PC-9 (cell line): Measurements from ENCODE around the gene RIC3. TPM values are rescaled to one million over a fixed set of nuclear protein-coding genes. Genes with fewer than 3 reads are reported as not detected.

Experiments used
- BruUV-seq: library from RNA; stranded (reverse); fragments of 400-500 nt; replicated peaks from 2 replicates; lab custom pipeline; 2021; lab: Mats Ljungman, UMichigan
- CTCF ChIA-PET: fragments of 300-600 bp; sonication (Branson Sonifier 250); formaldehyde crosslinking; loops from one replicate; lab custom pipeline; 2022; ENCODE audit warnings: antibody characterized with exemption; lab: Charles Lee
- POLR2A ChIA-PET: fragments of 300-600 bp; sonication (Branson Sonifier 250); formaldehyde crosslinking; loops from one replicate; lab custom pipeline; 2022; ENCODE audit warnings: antibody characterized with exemption; ENCODE audit not compliant: unreplicated experiment; lab: Charles Lee
- DNase-seq, 2 experiments: peaks; one replicate each; pipeline versions ENCODE4 v3.0.0 to v3.0.0-alpha.2; 2015 to 2022; ENCODE audit warnings: mixed read lengths in 1 of 2
- H2AFZ ChIP-seq: fragments of 200-600 bp; sonication (generic); 2 replicates; pipeline ENCODE4 v1.8.1; 2017; ENCODE audit warnings: antibody characterized with exemption
- H3F3A ChIP-seq: fragments of 200-600 bp; sonication (generic); 2 replicates; pipeline ENCODE4 v1.8.1; 2017; ENCODE audit warnings: antibody characterized with exemption, mild to moderate bottlenecking, low read depth; ENCODE audit not compliant: insufficient read depth
- H3K27ac ChIP-seq: fragments of 200-600 bp; sonication (generic); 2 replicates; pipeline ENCODE4 v1.6.1; 2016; ENCODE audit warnings: mixed run types
- H3K27me3 ChIP-seq: fragments of 200-600 bp; sonication (generic); 2 replicates; pipeline ENCODE4 v1.6.1; 2016; ENCODE audit warnings: low read depth, mixed run types; ENCODE audit not compliant: insufficient read depth
- H3K36me3 ChIP-seq: fragments of 200-600 bp; sonication (generic); 2 replicates; pipeline ENCODE4 v1.6.1; 2016; ENCODE audit warnings: low read depth, mixed run types
- H3K4me1 ChIP-seq: fragments of 200-600 bp; sonication (generic); replicated peaks from 2 replicates; pipeline ENCODE4 v1.6.1; 2016; ENCODE audit warnings: mixed run types; ENCODE audit not compliant: insufficient read depth
- H3K4me2 ChIP-seq: fragments of 200-600 bp; sonication (generic); 2 replicates; pipeline ENCODE4 v1.6.1; 2017; ENCODE audit warnings: mixed run types
- H3K4me3 ChIP-seq: fragments of 200-600 bp; sonication (generic); 2 replicates; pipeline ENCODE4 v1.6.1; 2016; ENCODE audit warnings: mixed run types
- H3K79me2 ChIP-seq: fragments of 200-600 bp; sonication (generic); 2 replicates; pipeline ENCODE4 v1.6.1; 2017; ENCODE audit warnings: low read depth, mixed run types
- H3K9me2 ChIP-seq: fragments of 200-600 bp; sonication (generic); 2 replicates; pipeline ENCODE4 v1.8.1; 2017; ENCODE audit warnings: mild to moderate bottlenecking; ENCODE audit not compliant: insufficient read depth
- H3K9me3 ChIP-seq: fragments of 200-600 bp; sonication (generic); 2 replicates; pipeline ENCODE4 v1.8.1; 2016; ENCODE audit warnings: low read depth; ENCODE audit not compliant: insufficient read depth
- H4K20me1 ChIP-seq: fragments of 200-600 bp; sonication (generic); 2 replicates; pipeline ENCODE4 v1.8.1; 2017; ENCODE audit not compliant: insufficient read depth
- CTCF ChIP-seq: fragments of 200-600 bp; sonication (generic); conservative IDR thresholded peaks from 2 replicates; pipeline ENCODE4 v1.6.1; 2017; ENCODE audit warnings: mixed run types, antibody characterized with exemption, mild to moderate bottlenecking, moderate library complexity
- EZH2 ChIP-seq: fragments of 200-600 bp; sonication (generic); IDR thresholded peaks from 2 replicates; pipeline ENCODE4 v1.8.0; 2017; ENCODE audit warnings: antibody characterized with exemption, low read depth
- intact Hi-C: fragments of 100-400 bp; cut with micrococcal nuclease; formaldehyde crosslinking; loops from one replicate; pipeline ENCODE4 v1.10.0; 2022; ENCODE audit not compliant: unreplicated experiment
- total RNA-seq: library from RNA; stranded (reverse); gene quantifications from 2 replicates; pipeline ENCODE4 v1.2.3, GENCODE V29; 2021

The RIC3 gene
- total RNA-seq, 1 experiment from 2014 or later: not detected

DNA sequence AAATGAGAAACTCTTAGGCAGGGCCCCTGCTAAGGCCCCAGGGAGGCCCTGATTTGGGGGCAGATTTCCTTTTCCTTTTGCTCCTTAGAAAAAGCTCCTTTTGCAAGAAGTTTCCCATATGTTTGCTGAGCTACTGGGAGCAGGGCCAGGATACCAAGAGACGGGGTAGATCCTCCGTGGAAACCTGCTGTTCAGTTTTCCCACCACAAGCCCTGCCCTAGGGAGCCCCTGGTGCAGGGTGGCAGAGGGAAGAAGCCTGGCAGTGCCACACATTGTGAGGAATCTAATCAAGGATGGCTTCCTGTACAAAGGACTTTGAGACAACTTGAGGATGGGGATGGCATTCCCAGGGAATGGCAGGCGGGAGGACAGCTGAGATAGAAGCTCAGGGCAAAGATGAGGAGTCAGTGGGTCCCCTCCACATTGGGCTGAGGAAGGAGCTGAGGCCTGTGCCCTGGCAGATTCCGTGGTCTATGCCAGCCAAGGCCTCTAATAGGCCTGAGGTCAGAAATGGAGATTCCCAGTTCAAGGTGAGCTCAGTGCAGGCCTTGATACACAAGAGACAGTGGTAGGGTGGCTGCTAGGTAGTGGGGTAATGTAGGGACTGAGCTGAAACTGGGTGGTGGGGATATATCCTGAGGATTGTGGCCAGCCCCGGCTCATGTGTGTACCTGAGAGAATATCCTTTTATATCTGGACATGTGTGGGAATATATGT, 72.9 kb downstream of the RIC3 start:
- H4K20me1 ChIP-seq: no peaks in the 10 kb centered on the region
- POLR2A ChIA-PET: no interaction called here
- H3K4me1 ChIP-seq: no peaks in the 10 kb centered on the region
- H3K79me2 ChIP-seq: no peaks in the 10 kb centered on the region
- no peak overlapping the region for H3K4me2 ChIP-seq
- no TSS peak for BruUV-seq
- no peaks in the 10 kb centered on the region for H3F3A ChIP-seq
- no peaks in the 10 kb centered on the region for H3K36me3 ChIP-seq
- no peak overlapping the region for H3K4me3 ChIP-seq
- no peak overlapping the region for H3K27ac ChIP-seq
- TF ChIP-seq EZH2 (no peak), CTCF (no peak)
- CTCF ChIA-PET: interaction anchor here (0.5 to 0.6 kb wide), 2 partner anchors 37 to 90 kb away, joined by 3 to 5 read pairs; no protein-coding TSS in a partner anchor
- intact Hi-C loops: no loop called here
- H2AFZ ChIP-seq: no peak overlapping the region
- DNase-seq: no peak
- no peaks in the 10 kb centered on the region for H3K9me2 ChIP-seq
- H3K27me3 ChIP-seq: no peaks in the 10 kb centered on the region
- no peaks in the 10 kb centered on the region for H3K9me3 ChIP-seq

- no peaks in the 10 kb centered on the region for H3K36me3 ChIP-seq
- no peaks in the 10 kb centered on the region for H3K79me2 ChIP-seq
- no peak for TF ChIP-seq CTCF
- TF ChIP-seq EZH2: no peak
- no peaks in the 10 kb centered on the region for H4K20me1 ChIP-seq
- intact Hi-C loops: no loop called here
- H3K9me2 ChIP-seq: no peaks in the 10 kb centered on the region
- H3K27me3 ChIP-seq: no peaks in the 10 kb centered on the region
- no peak overlapping the region for H2AFZ ChIP-seq
- no peak for DNase-seq
- BruUV-seq: no TSS peak
- ChIA-PET CTCF (no interaction called here), POLR2A (no interaction called here)
- H3F3A ChIP-seq: no peaks in the 10 kb centered on the region
- no peak overlapping the region for H3K27ac ChIP-seq
- H3K4me2 ChIP-seq: no peak overlapping the region
- no peaks in the 10 kb centered on the region for H3K9me3 ChIP-seq
- H3K4me3 ChIP-seq: no peak overlapping the region
- H3K4me1 ChIP-seq: no peaks in the 10 kb centered on the region
Observed at GRCh38 chr11:8095371-8095770, 73.5 kb downstream of the RIC3 start.

- no peaks in the 10 kb centered on the region for H3K9me3 ChIP-seq
- H3K4me1 ChIP-seq: no peaks in the 10 kb centered on the region
- H3K36me3 ChIP-seq: no peaks in the 10 kb centered on the region
- TF ChIP-seq EZH2: no peak
- TF ChIP-seq CTCF: no peak
- H3K27ac ChIP-seq: no peak overlapping the region
- no peaks in the 10 kb centered on the region for H3F3A ChIP-seq
- H2AFZ ChIP-seq: no peak overlapping the region
- no peaks in the 10 kb centered on the region for H3K27me3 ChIP-seq
- no TSS peak for BruUV-seq
- no peaks in the 10 kb centered on the region for H3K79me2 ChIP-seq
- DNase-seq: no peak
- POLR2A ChIA-PET: no interaction called here
- CTCF ChIA-PET: no interaction called here
- no peak overlapping the region for H3K4me2 ChIP-seq
- no peaks in the 10 kb centered on the region for H3K9me2 ChIP-seq
- no peaks in the 10 kb centered on the region for H4K20me1 ChIP-seq
- intact Hi-C loops: no loop called here
- H3K4me3 ChIP-seq: no peak overlapping the region
Observed at GRCh38 chr11:8094656-8095055, 74.2 kb downstream of the RIC3 start.
